GM12878 (cell line): ENCODE data around the gene OPN4. TPM values are rescaled to one million over a fixed set of nuclear protein-coding genes. Genes with fewer than 3 reads are reported as not detected.

Experiments
- ATAC-seq: fragments of 200-7000 bp; cut with Tn5 transposase; 3 replicates; pipeline ENCODE4 v1.9.1; 2020; ENCODE audit warnings: mild to moderate bottlenecking, moderate library complexity
- BruUV-seq: library from RNA; stranded (reverse); fragments of 400-500 nt; replicated peaks from 2 replicates; lab custom pipeline; 2021; lab: Mats Ljungman, UMichigan
- CTCF ChIA-PET: fragments of 300-600 bp; sonication (Branson Sonifier 250); formaldehyde crosslinking; extraction: SDS; loops from one replicate; lab custom pipeline; 2021; ENCODE audit warnings: inconsistent platforms; lab: Yijun Ruan, JAX
- POLR2A ChIA-PET: fragments of 350-600 bp; formaldehyde crosslinking; extraction: SDS; loops from one replicate; lab custom pipeline; 2021; ENCODE audit warnings: inconsistent platforms; lab: Charles Lee
- RAD21 ChIA-PET: fragments of 300-600 bp; sonication (Branson Sonifier 250); formaldehyde crosslinking; loops from one replicate; lab custom pipeline; 2023; ENCODE audit warnings: antibody characterized with exemption; ENCODE audit not compliant: unreplicated experiment; lab: Charles Lee
- SMC1A ChIA-PET: fragments of 300-600 bp; sonication (Branson Sonifier 250); formaldehyde crosslinking; loops from one replicate; lab custom pipeline; 2023; ENCODE audit not compliant: unreplicated experiment, uncharacterized antibody; lab: Charles Lee
- DNase-seq: peaks from one replicate; pipeline ENCODE4 v3.0.0-alpha.2; 2011; ENCODE audit warnings: low read depth, low spot score
- FAIRE-seq: peaks from 3 replicates; lab custom pipeline; 2011; peaks lifted over from hg19 to GRCh38; lab: Jason Lieb, UNC
- H2AFZ ChIP-seq: 2 replicates; pipeline ENCODE4 v1.6.0; 2011; ENCODE audit warnings: low read depth, low read length, control low read depth; ENCODE audit not compliant: control insufficient read depth
- H3K27ac ChIP-seq: 2 replicates; pipeline ENCODE4 v1.5.1; 2011; ENCODE audit warnings: control low read depth; ENCODE audit not compliant: control insufficient read depth, insufficient read depth
- H3K27me3 ChIP-seq, 2 experiments: replicated peaks in 1 of 2; 2 replicates each; pipeline versions ENCODE4 v1.6.0 to v1.6.1; 2011; ENCODE audit warnings: low read length in 1 of 2; ENCODE audit not compliant: control insufficient read depth in 2 of 2, insufficient read depth in 2 of 2
- H3K36me3 ChIP-seq, 2 experiments: 2 replicates each; pipeline ENCODE4 v1.5.1; 2011; ENCODE audit warnings: low read length in 1 of 2; ENCODE audit not compliant: control insufficient read depth in 2 of 2, insufficient read depth in 2 of 2
- H3K4me1 ChIP-seq: 2 replicates; pipeline ENCODE4 v1.6.1; 2011; ENCODE audit warnings: mild to moderate bottlenecking, low read length, moderate library complexity, mixed read lengths; ENCODE audit not compliant: control insufficient read depth, insufficient read depth
- H3K4me2 ChIP-seq: 2 replicates; pipeline ENCODE4 v1.6.0; 2011; ENCODE audit warnings: control low read depth; ENCODE audit not compliant: control insufficient read depth, insufficient read depth
- H3K4me3 ChIP-seq: fragments of 200-600 bp; sonication (generic); 2 replicates; pipeline ENCODE4 v1.5.1; 2016
- H3K79me2 ChIP-seq: 2 replicates; pipeline ENCODE4 v1.6.0; 2011; ENCODE audit warnings: low read length; ENCODE audit not compliant: control insufficient read depth, insufficient read depth
- H3K9ac ChIP-seq: 2 replicates; pipeline ENCODE4 v1.8.0; 2011; ENCODE audit warnings: low read length, control low read depth, mixed read lengths; ENCODE audit not compliant: control insufficient read depth, insufficient read depth
- H3K9me3 ChIP-seq: replicated peaks from 3 replicates; pipeline ENCODE4 v1.5.1; 2011; ENCODE audit warnings: mild to moderate bottlenecking, low read length; ENCODE audit not compliant: control insufficient read depth, insufficient read depth
- H4K20me1 ChIP-seq: 2 replicates; pipeline ENCODE4 v1.6.0; 2011; ENCODE audit not compliant: control insufficient read depth, insufficient read depth
- CBFB ChIP-seq: IDR thresholded peaks from 2 replicates; pipeline ENCODE4 v1.6.1; 2016; ENCODE audit warnings: antibody characterized with exemption, low read depth
- FOS ChIP-seq: IDR thresholded peaks from 3 replicates; pipeline ENCODE4 v1.6.1; 2011; ENCODE audit warnings: borderline replicate concordance; ENCODE audit not compliant: insufficient read length; ENCODE audit errors: extremely low read depth
- GABPA ChIP-seq: IDR thresholded peaks from 2 replicates; pipeline ENCODE4 v1.6.1; 2014; ENCODE audit warnings: antibody characterized with exemption, low read depth, mild to moderate bottlenecking, inconsistent platforms
- MYC ChIP-seq: IDR thresholded peaks from 2 replicates; pipeline ENCODE4 v1.6.1; 2011; ENCODE audit warnings: mild to moderate bottlenecking, low read length, moderate library complexity, inconsistent platforms; ENCODE audit not compliant: insufficient read depth, insufficient replicate concordance, insufficient read length, severe bottlenecking
- POLR2A ChIP-seq: IDR thresholded peaks from 2 replicates; pipeline ENCODE4 v1.6.1; 2011; ENCODE audit warnings: low read depth, mild to moderate bottlenecking, low read length
- RFX5 ChIP-seq: IDR thresholded peaks from 2 replicates; pipeline ENCODE4 v1.6.1; 2011; ENCODE audit warnings: low read depth, low read length, improper control_type of control experiment
- SMAD5 ChIP-seq: IDR thresholded peaks from 2 replicates; pipeline ENCODE4 v1.6.1; 2016; ENCODE audit warnings: antibody characterized with exemption, low read depth
- SMC3 ChIP-seq: IDR thresholded peaks from 2 replicates; pipeline ENCODE4 v1.6.1; 2011; ENCODE audit warnings: low read length, improper control_type of control experiment, borderline replicate concordance
- SUZ12 ChIP-seq: fragments of 200-600 bp; sonication (generic); IDR thresholded peaks from one replicate; pipeline ENCODE4 v1.6.1; 2018; ENCODE audit warnings: antibody characterized with exemption, mild to moderate bottlenecking; ENCODE audit not compliant: unreplicated experiment
- ZNF274 ChIP-seq: IDR thresholded peaks from one replicate; pipeline ENCODE4 v1.8.0; 2011; ENCODE audit not compliant: insufficient read length, insufficient read depth
- ZZZ3 ChIP-seq: IDR thresholded peaks from 2 replicates; pipeline ENCODE4 v1.6.1; 2011; ENCODE audit warnings: low read depth; ENCODE audit not compliant: control insufficient read depth, insufficient read length
- WGBS: methylation state at CpG from one replicate; pipeline ENCODE4 v1.1.6; 2016; ENCODE audit warnings: low lambda C conversion rate; ENCODE audit not compliant: insufficient replicate concordance, insufficient coverage; ENCODE audit errors: missing lambda C conversion rate; 5-methylcytosine and 5-hydroxymethylcytosine counted together
- in situ Hi-C: fragments of 300-500 bp; cut with MboI; formaldehyde crosslinking; loops from 9 replicates; pipeline ENCODE4 v1.14.3; 2018; ENCODE audit warnings: mixed read lengths
- intact Hi-C: fragments of 100-400 bp; cut with micrococcal nuclease; formaldehyde crosslinking; loops from one replicate; pipeline ENCODE4 v1.14.2; 2022; ENCODE audit not compliant: unreplicated experiment
- polyA plus RNA-seq, 11 experiments: library from polyadenylated mRNA; depleted of rRNA in 4 of 11; unstranded in 6 of 11; stranded (reverse) in 5 of 11; fragments of >200 nt; fragmentation: Nextera tagmentation in 4 of 11; fragmentation: Illumina TruSeq in 1 of 11; extraction: Ambion mirVana in 4 of 11; extraction: Trizol in 1 of 11; gene quantifications; 1 replicate in 1 of 11; 2 replicates in 10 of 11; pipeline versions ENCODE4 v1.2.1 to v1.2.3, GENCODE V29; 2011 to 2016; ENCODE audit warnings: inconsistent platforms in 2 of 11, missing spikeins in 2 of 11, low read depth in 1 of 11
- total RNA-seq, 4 experiments: library from RNA; depleted of rRNA in 3 of 4; stranded (reverse); fragments of >200 nt in 3 of 4; fragmentation: Illumina TruSeq in 1 of 4; extraction: Trizol in 1 of 4; gene quantifications; 2 replicates each; pipeline versions ENCODE4 v1.2.1 to v1.2.3, GENCODE V29; 2013 to 2021
- TF ChIP-seq, protein P1 (sequence below): fragments of 450-650 bp; formaldehyde crosslinking; IDR thresholded peaks from 2 replicates; pipeline ENCODE4 v1.5.0; 2022; ENCODE audit warnings: mild to moderate bottlenecking, missing genetic modification characterization
- TF ChIP-seq, protein P2 (sequence below): fragments of 450-650 bp; IDR thresholded peaks from 2 replicates; pipeline ENCODE4 v1.6.1; 2014; ENCODE audit warnings: mild to moderate bottlenecking
- TF ChIP-seq, protein P3 (sequence below): IDR thresholded peaks from 2 replicates; pipeline ENCODE4 v1.6.1; 2011; ENCODE audit warnings: low read depth, low read length, improper control_type of control experiment, borderline replicate concordance
- TF ChIP-seq, protein P4 (sequence below): fragments of 450-650 bp; IDR thresholded peaks from 2 replicates; pipeline ENCODE4 v1.6.1; 2017; ENCODE audit warnings: mild to moderate bottlenecking

The OPN4 gene
- total and polyA plus RNA-seq, 10 of the 15 experiments (the other 5 are each of a cell fraction or from before 2014, with no cell fraction given): not detected

DNA sequence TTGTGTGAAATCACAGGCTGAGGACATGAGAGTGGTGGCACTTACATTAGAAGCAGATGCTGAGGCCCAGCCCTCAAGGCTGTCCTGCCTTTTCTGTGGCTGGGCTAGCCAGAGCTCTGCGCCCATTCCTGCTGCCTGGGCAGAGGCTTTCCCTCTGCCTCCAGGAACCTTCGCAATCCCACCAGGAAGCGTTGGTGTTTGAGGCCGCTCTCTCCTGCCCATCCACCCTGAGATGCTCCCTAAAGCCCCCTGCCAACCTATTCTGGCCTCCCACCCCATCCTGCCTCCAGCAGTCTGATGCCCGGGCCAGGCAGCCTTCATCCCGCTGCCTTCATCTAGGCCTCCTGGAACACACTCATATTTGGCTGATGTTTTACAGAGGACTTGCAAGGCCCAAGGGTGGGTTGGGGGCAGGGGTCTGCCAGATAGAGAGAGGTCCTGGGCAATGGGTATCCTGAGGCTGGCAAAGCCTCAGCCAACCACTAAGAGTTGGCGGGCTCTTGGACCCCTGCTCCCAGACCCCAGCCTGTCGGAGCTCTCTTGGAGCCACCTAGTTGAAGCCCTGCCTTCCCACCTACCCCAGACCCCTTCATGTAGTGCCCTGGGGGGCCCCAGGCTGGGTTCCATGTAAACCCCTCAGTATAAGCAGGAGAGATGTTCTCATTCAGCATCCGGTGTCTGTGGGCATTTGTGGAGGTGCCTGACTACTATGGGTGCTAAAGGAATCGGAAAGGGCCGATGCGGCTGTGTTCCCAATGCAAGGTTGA lies 46.7 kb downstream of the OPN4 start:
- POLR2A ChIA-PET: no interaction called here
- DNase-seq (no peak), ATAC-seq (no peak), FAIRE-seq (no peak)
- intact Hi-C loops: no loop called here
- H3K4me2 ChIP-seq: no peak overlapping the region
- SMC1A ChIA-PET: no interaction called here
- no TSS peak for BruUV-seq
- no peaks in the 10 kb centered on the region for H4K20me1 ChIP-seq
- no peak overlapping the region for H3K27ac ChIP-seq
- H3K4me1 ChIP-seq: no peaks in the 10 kb centered on the region
- CTCF ChIA-PET: interaction anchor here (1.5 kb wide), 1 partner anchor 12 kb away, joined by 3 read pairs; no protein-coding TSS in a partner anchor
- RAD21 ChIA-PET: no interaction called here
- 64% methylated on average over 12 of the region's 12 CpGs for WGBS
- H3K9ac ChIP-seq: no peak overlapping the region
- H3K36me3 ChIP-seq: no peaks in the 10 kb centered on the region
- in situ Hi-C loops: loop anchor here (5.0 kb wide), 1 partner anchor 196 kb away; no protein-coding TSS in a partner anchor
- no peak overlapping the region for H3K4me3 ChIP-seq
- no peaks in the 10 kb centered on the region; a peak in 1 of 4 replicates for H3K27me3 ChIP-seq
- no peaks in the 10 kb centered on the region for H3K79me2 ChIP-seq
- H3K9me3 ChIP-seq: no peaks in the 10 kb centered on the region
- H2AFZ ChIP-seq: no peak overlapping the region
- TF ChIP-seq ZZZ3 (no peak), RFX5 (no peak), CBFB (no peak), SMC3 (no peak), POLR2A (no peak), FOS (no peak), GABPA (no peak), SMAD5 (no peak), SUZ12 (no peak), MYC (no peak), ZNF274 (no peak)
- TF ChIP-seq, protein P1, sequence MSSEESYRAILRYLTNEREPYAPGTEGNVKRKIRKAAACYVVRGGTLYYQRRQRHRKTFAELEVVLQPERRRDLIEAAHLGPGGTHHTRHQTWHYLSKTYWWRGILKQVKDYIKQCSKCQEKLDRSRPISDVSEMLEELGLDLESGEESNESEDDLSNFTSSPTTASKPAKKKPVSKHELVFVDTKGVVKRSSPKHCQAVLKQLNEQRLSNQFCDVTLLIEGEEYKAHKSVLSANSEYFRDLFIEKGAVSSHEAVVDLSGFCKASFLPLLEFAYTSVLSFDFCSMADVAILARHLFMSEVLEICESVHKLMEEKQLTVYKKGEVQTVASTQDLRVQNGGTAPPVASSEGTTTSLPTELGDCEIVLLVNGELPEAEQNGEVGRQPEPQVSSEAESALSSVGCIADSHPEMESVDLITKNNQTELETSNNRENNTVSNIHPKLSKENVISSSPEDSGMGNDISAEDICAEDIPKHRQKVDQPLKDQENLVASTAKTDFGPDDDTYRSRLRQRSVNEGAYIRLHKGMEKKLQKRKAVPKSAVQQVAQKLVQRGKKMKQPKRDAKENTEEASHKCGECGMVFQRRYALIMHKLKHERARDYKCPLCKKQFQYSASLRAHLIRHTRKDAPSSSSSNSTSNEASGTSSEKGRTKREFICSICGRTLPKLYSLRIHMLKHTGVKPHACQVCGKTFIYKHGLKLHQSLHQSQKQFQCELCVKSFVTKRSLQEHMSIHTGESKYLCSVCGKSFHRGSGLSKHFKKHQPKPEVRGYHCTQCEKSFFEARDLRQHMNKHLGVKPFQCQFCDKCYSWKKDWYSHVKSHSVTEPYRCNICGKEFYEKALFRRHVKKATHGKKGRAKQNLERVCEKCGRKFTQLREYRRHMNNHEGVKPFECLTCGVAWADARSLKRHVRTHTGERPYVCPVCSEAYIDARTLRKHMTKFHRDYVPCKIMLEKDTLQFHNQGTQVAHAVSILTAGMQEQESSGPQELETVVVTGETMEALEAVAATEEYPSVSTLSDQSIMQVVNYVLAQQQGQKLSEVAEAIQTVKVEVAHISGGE (CRISPR knock-in tag): no peak
- TF ChIP-seq, protein P2, sequence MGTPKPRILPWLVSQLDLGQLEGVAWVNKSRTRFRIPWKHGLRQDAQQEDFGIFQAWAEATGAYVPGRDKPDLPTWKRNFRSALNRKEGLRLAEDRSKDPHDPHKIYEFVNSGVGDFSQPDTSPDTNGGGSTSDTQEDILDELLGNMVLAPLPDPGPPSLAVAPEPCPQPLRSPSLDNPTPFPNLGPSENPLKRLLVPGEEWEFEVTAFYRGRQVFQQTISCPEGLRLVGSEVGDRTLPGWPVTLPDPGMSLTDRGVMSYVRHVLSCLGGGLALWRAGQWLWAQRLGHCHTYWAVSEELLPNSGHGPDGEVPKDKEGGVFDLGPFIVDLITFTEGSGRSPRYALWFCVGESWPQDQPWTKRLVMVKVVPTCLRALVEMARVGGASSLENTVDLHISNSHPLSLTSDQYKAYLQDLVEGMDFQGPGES: no peak
- TF ChIP-seq, protein P3, sequence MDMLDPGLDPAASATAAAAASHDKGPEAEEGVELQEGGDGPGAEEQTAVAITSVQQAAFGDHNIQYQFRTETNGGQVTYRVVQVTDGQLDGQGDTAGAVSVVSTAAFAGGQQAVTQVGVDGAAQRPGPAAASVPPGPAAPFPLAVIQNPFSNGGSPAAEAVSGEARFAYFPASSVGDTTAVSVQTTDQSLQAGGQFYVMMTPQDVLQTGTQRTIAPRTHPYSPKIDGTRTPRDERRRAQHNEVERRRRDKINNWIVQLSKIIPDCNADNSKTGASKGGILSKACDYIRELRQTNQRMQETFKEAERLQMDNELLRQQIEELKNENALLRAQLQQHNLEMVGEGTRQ: no peak
- TF ChIP-seq, protein P4, sequence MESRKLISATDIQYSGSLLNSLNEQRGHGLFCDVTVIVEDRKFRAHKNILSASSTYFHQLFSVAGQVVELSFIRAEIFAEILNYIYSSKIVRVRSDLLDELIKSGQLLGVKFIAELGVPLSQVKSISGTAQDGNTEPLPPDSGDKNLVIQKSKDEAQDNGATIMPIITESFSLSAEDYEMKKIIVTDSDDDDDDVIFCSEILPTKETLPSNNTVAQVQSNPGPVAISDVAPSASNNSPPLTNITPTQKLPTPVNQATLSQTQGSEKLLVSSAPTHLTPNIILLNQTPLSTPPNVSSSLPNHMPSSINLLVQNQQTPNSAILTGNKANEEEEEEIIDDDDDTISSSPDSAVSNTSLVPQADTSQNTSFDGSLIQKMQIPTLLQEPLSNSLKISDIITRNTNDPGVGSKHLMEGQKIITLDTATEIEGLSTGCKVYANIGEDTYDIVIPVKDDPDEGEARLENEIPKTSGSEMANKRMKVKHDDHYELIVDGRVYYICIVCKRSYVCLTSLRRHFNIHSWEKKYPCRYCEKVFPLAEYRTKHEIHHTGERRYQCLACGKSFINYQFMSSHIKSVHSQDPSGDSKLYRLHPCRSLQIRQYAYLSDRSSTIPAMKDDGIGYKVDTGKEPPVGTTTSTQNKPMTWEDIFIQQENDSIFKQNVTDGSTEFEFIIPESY: no peak
